Medulla oblongata (tissue), 1 donor: Measurements from ENCODE around the gene TAS2R4.
"Not testable (repeated sequence)": the region's sequence is repeated elsewhere in the genome, so short reads cannot be mapped to it uniquely, and the experiment has no call there.

Experiments
- DNase-seq: peaks from one replicate; pipeline ENCODE4 v3.0.0-alpha.2; 2015; ENCODE audit errors: extremely low spot score

The TAS2R4 gene

DNA sequence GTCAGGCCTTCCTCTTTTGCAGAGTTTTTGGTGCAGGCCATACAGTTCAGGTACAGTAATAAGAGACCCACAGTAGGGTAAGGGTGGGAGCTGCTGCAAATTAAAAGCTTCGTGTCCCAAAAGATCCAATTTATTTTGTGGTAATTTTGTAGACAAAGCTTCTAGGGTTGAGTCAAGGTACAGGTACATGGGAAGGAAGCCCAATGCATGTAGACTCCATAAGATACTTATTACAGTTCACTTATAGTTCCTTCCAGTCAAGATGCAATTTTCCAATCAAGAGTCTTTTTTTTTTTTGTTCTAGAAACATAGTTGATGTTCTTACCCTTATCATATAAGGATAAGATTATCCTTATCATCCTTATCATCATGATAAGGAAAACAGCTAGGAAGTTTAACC lies at the start of gene TAS2R4:
Gene TAS2R4 (plus strand): TSS at position 301 of the 400 bp plus-strand sequence. CDS start 1,815 bp downstream, outside the sequence.
- no peak for DNase-seq

DNA sequence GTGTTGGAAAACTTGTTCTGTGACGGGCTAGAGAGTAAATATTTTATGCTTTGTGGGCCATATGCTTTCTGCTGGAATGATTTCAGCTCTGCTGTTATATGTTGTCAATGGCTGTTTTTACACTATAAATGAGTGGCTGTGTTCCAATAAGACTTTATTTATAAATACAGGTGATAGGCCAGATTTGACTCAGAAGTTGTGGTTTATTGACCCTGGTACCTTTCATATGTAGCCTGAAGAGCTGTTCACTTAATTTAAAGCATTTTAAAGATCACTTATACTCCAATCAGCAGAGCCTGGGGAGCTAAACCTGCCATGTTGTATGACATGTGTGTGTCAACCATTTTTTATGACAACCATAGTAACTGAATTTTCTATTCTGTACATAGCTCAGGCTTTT lies 47.5 kb upstream of the TAS2R4 start:
- no peak for DNase-seq

GRCh38 chr7:141731476-141732149 lies 44.9 kb upstream of the TAS2R4 start:
- peak; percentile 11 for DNase-seq

DNA sequence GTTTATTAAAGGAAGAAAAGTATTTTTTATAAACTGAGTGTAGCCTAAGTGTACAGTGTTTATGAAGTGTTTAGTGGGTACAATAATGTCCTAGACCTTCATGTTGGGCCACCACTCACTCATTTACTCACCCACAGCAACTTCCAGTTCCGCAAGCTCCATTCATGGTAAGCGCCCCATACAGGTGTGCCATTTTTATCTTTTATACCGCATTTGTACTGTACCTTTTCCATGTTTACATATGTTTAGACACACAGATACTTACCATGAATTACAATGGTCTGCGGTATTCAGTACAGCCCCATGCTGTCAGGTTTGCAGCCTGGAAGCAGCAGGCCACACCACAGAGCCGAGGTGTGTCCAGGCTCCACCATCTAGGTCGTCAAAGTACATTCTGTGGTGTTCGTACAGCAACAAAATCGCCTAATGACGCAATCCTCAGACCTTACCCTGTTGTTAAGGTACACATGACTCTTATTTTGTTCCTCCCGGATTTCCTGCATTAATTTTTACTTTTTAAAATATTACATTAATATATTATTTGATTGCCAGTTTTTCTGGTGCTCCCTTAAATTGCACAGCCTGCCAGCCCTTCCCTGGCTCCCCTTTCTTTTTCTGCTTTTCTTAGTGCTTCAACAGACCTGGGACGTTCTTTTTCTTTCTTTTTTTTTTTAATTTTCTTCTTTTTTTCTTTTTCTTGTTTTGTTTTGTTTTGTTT lies 39.2 kb upstream of the TAS2R4 start:
- peak; percentile 4 for DNase-seq

DNA sequence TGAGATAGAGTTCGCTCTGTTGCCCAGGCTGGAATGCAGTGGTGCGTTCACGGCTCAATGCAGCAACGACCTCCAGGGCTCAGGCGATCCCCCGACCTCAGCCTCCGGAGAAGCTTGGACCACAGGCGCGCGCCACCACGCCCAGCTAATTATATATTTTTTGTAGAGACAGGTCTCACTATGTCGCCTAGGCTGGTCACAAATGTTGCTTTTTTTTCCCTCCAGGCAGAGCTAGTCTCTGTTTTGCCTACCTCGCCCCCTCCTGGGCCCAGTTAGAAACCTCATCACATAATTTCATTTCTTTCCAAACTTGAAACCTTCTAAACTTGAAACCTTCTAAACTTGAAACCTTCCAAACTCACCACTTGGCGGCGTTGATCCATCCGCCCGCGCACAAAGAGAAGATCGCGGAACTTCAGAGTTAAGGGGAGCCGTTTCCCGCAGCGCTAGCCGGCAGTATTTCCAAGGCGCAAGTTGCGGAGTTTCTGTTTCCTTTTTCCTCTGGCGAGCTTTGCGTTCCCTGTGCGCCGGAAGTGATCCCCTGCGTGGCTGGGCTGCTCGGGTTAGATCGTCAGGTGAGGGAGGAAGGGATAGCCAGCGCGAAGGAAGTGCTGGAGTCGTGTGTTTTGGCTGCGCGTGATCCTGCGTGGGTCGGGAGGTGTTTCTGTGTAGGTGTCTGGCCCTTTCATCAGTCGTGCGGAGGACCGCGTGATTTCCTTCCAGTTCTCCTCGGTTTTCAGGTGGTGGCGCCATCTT lies 38.5 kb upstream of the TAS2R4 start, which contains the start of gene SSBP1:
Gene SSBP1 (plus strand): TSS at position 523 of the 756 bp plus-strand sequence. CDS start 809 bp downstream, outside the sequence.
- DNase-seq: peak; percentile 97

- DNase-seq: no peak
These were observed 37.9 kb upstream of the TAS2R4 start for GRCh38 chr7:141738592-141739013.

DNA sequence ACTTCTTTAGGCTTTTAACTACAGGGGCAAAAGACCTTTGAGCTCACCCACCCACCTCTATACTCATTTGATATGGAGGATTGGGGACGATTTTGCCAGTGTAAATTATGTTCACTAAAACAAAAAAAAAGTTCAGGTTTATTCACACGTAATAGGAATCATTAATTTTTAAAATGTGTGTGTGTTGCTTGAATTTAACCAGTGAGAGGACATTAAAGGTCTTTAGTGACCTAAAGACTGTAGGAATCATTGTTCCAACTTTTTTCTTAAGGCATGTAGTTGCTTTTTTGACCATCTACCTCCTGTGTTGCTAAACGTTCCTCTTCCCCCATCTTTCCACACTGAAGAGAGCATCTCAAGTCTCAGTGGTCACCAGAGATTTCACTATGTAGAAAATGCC lies 37.2 kb upstream of the TAS2R4 start:
- no peak for DNase-seq

GRCh38 chr7:141742229-141742628 lies 34.2 kb upstream of the TAS2R4 start:
- DNase-seq: no peak

- DNase-seq: no peak
These were observed 32.3 kb upstream of the TAS2R4 start for GRCh38 chr7:141744131-141744530.

- no peak for DNase-seq
These were observed 28.1 kb upstream of the TAS2R4 start for GRCh38 chr7:141748396-141748795.

DNA sequence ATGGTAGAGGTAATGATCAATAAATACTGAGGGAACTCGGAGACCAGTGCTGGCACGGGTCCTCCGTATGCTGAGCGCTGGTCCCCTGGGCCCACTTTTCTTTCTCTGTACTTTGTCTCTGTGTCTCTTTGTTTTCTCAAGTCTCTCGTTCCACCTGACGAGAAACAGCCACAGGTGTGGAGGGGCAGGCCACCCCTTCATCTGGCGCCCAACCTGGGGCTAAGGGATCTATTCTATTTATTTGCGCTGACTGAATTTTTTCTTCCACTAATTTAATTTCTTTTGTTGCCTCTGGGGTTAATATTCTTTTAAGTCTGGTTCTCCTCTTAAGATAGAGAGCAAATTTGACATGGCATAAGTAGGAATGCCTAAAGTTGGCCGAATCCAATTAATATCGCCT lies 24.6 kb upstream of the TAS2R4 start:
- DNase-seq: not testable (repeated sequence)

DNA sequence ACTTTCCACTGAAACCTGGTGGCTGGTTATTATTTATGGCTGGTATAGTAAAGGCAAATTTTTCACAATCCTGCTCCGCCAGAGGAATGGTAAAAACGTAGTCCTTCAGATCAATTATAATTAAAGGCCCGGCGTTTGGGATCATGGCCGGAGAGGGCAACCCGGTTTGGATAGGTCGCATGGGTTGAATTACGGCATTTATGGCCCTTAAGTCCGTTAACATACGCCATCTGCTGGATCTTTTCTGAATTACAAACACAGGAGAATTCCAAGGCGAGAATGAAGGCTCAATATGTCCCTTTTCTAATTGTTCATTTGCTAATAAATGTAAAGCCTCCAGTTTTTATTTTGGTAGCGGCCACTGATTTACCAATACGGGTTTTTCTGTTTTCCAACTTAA lies 23.8 kb upstream of the TAS2R4 start:
- no peak for DNase-seq

DNA sequence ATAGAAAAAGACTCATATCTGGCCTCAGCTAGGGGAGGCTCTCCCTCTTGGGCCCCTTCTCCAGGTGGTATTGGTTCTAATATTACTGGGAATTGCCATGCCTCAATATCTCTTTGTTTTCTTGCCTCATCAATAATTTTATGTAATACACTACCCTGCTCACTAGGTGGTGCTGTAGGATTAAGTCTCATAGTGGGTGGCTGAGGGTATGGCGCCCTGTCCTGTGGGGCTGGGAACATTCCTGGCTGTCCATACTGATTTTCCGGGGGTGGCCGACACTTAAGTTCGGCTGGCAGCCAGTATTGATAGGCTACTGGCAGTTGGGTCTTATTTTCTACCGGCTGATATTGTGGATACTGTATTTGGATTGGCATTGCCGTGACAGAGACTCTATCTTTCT lies 21.5 kb upstream of the TAS2R4 start:
- peak; percentile 13 for DNase-seq

- no peak for DNase-seq
These were observed 12.7 kb upstream of the TAS2R4 start, which contains the start of gene TAS2R3 for GRCh38 chr7:141763797-141764196. TSS of gene TAS2R3 (plus strand) at chr7:141764097. CDS start at chr7:141764159, 62 bp downstream.

DNA sequence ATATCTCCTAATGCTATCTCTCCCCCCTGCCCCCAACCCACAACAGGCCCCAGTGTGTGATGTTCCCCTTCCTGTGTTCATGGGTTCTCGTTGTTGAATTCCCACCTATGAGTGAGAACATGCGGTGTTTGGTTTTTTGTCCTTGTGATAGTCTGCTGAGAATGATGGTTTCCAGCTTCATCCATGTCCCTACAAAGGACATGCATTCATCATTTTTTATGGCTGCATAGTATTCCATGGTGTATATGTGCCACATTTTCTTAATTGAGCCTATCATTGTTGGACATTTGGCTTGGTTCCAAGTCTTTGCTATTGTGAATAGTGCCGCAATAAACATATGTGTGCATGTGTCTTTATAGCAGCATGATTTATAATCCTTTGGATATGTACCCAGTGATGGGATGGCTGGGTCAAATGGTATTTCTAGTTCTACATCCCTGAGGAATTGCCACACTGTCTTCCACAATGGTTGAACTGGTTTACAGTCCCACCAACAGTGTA lies 6.3 kb upstream of the TAS2R4 start:
- not testable (repeated sequence) for DNase-seq

DNA sequence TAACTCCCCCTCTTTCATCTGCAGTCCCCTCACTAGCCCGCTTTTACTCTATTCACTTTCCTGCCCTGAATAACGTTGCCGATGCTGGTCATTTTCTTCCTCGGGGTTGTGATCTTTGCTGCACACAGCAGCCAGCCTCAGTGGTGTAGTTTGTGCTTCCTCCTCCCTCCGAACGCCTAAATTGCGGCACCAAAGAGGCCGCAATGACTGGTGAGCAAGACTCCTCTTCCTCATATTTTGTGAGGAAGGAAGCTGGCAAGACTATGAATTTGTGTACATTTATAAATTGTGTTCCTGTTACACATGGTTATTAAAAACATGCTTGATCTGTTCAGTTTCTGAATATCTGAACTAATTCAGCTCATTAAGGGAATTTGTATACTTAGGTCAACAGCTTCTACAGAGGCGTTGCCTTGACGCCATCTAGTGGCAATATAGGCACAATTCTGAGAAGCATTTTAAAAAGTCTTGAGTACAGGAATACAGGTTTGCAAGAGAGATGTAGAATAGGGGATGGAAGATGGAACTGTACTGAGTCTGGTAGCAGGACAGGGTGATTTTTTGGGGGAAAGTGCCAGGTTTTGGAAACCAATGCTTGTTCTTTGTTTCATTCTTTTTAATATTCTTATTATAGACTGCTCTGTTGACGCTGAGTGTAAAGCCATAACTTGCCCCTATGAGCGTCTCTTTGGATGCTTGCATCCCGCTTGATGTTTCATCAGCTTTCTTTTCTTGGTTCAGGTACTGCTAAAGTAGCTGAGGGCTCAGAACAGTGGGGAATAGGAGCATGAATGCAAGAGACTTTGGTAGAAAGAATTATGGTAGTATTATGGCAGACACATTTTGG lies 9.5 kb downstream of the TAS2R4 start:
- DNase-seq: peak; percentile 80

- no peak for DNase-seq
These were observed 11.8 kb downstream of the TAS2R4 start for GRCh38 chr7:141788296-141788695.

DNA sequence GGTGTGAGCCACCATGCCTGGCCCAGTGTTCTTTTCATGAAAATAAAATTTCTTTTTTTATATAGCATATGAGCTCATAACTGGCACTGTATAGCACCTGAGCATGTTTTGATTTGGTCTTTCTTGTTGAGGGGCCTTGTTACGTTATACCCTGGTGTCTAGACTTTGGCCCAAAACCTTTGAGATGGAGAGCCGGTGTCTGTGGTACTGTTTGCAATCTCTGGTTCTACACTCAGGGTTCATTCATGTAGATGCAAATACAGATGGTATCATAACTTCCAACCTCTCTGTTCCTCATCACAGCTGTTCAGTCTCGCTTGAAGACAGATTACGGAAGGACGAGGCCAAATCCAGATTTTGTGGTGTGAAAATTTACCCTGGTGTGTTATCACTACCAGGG lies 13.4 kb downstream of the TAS2R4 start, which contains the start of gene TAS2R5:
Gene TAS2R5 (plus strand): TSS at position 301 of the 400 bp plus-strand sequence. CDS start 145 bp downstream, outside the sequence.
- no peak for DNase-seq

- DNase-seq: no peak
These were observed 16.1 kb downstream of the TAS2R4 start for GRCh38 chr7:141792526-141792925.

DNA sequence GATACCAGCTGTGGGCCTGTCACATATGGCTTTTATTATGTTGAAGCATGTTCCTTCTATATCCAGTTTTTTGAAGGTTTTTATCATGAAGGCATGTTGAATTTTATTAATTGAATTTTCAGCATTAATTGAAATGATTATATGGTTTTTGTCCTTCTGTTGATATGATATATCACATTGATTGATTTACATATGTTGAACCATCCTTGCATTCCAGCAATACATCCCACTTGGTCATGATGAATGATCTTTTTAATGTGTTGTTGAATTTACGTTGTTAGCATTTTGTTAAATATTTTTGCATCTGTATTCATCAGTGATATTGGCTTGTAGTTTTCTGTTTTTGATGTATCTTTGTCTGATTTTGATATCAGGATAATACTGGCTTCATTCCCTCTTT lies 43.6 kb downstream of the TAS2R4 start:
- no peak for DNase-seq

- DNase-seq: not testable (repeated sequence)
These were observed 46.0 kb downstream of the TAS2R4 start for GRCh38 chr7:141822432-141822831.
